GM21528 (cell line): ENCODE data around the gene ARSI.

Experiments used
- ATAC-seq: cut with Tn5 transposase; IDR thresholded peaks from one replicate; pipeline ENCODE4 v1.9.1; 2021; ENCODE audit warnings: mild to moderate bottlenecking, moderate library complexity; ENCODE audit not compliant: unreplicated experiment, low FRiP score

Gene ARSI

GRCh38 chr5:150272531-150272930 is 30.2 kb downstream of the ARSI start:
- no peak for ATAC-seq

DNA sequence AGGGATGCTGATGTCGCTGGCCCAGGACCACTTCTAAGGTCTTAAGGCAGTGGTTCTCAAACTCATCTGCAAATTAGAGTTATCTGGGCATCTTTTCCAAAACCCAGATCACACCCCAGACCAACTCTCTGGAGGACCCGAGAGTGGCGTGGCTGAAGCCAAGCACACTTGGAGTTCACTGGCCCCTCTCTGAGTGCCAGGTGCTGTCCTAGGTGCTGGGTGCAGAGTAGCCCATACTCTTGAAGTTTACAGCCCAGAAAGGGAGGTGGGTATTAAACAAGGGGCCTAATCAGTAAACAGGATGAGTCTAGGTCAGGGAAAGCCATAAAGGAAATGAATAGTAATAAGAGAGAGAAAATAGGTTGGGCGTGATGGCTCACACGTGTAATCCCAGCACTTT is 30.8 kb downstream of the ARSI start:
- no peak for ATAC-seq

DNA sequence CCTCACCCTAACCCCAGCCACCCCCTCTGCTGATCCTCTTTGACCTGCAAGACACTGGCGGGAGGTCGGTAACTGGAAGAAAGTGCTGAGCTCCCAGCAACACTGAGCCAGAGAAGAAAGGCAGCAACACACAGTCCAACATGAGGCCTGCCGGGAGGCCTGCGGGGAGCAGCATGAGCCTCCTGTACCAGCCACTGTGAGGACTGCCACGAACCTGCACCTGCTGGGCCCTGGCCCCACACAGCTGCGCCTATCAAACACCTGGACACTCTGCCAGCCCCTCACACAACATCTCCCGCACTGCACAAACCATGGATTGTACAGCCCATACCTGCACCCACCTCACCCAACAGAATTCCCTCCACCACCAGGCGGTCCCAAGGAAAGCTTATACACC is 31.4 kb downstream of the ARSI start:
- no peak for ATAC-seq

DNA sequence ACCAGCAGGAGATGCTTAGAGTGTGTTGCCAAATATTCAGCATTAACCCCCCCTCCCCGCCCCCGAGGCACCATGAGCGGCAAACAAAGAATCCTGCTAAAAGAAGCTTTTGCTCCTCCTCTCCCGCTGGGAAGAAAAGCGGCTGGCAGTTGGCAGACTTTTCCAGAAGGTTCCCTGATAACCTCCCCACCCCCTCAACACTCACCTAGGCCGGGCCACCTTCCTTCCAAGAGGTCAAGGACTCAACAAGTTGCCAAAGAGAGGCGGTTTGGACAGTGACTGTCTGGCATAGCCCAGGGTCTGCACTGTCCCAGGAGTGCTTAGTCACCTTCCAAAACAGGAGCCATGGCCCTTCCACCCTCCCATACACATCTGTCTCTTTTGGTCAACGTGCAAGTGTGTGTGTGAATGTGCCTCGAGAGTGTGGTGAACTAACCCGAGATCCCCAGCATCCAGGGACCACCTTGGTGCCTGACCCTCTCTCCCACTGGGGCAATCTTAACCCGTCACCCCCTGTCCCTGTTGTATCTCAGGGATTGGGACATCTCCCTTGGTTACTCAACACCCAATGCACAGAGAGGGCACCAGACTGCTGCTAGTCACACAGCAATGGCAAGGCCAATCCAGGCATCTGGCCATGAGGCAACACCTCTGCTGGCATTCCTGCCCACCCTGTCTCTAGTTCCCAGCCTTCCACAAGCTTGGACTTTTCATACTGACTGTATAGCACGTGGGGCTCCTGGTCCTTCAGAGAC is 32.0 kb downstream of the ARSI start:
- no peak for ATAC-seq

- ATAC-seq: no peak
These were observed 35.8 kb downstream of the ARSI start for GRCh38 chr5:150266871-150267291.

GRCh38 chr5:150265870-150266383 is 36.8 kb downstream of the ARSI start:
- ATAC-seq: no peak

- ATAC-seq: no peak
These were observed 37.8 kb downstream of the ARSI start for GRCh38 chr5:150264667-150265603.

- ATAC-seq: no peak
These were observed 38.7 kb downstream of the ARSI start for GRCh38 chr5:150263801-150264621.

DNA sequence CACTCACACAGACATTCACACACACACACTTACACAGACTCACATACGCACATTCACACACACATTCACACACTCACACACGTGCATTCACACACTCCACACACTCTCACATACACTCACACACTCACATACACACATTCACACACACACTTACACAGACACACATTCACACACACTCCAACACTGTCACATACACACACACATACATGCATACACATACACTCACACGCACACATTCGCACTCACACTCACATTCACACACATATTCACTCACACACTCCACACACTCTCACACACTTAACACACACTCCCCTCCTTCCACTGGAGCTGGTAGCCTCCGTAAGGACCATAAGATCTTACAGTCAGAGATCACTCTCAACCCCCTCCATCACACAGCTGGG is 39.3 kb downstream of the ARSI start:
- ATAC-seq: no peak

DNA sequence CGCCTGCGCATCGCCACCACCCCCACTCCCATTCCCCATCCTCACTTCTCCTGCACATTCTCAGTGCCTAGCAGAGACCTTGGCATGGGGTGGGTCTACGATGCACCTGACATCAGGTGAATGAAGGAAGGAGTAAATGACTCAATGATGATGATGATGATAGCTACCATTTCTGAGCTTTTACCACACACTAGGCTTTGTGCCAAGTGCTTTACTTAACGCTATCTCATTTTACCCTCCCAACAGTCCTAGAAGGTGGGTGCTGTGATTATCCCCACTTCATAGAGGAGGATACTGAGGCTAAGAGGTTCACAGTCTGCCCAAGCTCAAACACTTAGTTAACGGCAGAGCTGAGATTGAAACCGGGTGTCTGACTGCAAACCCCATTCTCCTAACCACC is 40.2 kb downstream of the ARSI start:
- ATAC-seq: no peak

DNA sequence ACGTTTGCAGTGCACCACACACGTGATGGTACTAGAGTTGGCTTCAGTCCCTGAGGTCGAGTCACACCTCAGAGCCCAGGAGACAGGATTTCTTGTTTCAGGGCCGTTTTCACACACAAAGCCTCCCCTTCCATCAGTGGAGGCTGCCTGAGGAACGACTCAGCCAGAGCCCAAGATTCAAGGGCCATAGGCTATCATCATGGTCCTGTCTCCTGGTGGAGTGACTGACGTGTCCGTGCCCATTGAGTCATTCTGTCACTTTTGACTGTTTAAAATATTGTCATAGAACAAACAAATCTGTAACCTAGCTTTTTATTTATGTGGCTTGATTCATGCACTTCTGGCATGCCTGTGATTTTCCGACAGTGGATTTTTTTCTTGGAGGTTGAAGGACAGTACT is 41.5 kb downstream of the ARSI start:
- ATAC-seq: no peak

GRCh38 chr5:150258130-150258529 is 44.6 kb downstream of the ARSI start:
- no peak for ATAC-seq

GRCh38 chr5:150257424-150257823 is 45.3 kb downstream of the ARSI start:
- ATAC-seq: no peak

GRCh38 chr5:150256410-150257064 is 46.2 kb downstream of the ARSI start:
- ATAC-seq: no peak

DNA sequence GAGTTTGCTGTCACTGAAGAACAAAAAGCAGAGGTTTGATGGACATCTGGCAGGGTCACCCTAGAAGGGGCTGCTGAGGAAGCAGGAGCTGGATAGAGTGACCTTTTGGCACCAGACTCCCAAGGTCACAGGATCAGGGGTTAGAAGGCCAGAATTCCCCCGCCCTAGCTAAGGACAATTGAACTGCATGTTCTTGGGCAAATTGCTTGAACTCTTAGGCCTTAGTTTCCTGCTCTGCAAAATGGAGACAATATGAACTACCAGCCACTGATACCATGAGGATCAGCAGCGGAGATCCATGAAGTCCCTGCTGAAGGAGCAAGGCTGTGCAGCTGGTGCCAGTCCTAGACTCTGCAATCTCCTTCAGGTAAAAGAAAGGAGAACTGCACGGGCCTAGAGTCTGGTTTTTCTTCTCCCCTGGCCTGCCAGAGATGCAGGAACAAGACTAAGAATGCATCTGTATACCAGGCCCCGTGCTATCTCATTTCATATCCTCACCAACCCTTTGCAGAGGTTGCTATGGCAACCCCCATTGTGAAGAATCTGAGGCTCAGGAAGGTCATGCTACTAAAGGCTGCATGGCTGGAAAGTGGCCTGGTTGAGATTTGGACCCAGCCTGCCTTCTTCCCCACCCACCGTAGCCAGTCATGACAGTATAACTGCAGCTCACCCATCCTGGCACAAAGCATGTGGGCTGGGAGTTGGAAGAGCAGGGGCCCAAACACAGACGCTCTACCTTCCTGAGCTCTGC is 46.9 kb downstream of the ARSI start:
- ATAC-seq: no peak

DNA sequence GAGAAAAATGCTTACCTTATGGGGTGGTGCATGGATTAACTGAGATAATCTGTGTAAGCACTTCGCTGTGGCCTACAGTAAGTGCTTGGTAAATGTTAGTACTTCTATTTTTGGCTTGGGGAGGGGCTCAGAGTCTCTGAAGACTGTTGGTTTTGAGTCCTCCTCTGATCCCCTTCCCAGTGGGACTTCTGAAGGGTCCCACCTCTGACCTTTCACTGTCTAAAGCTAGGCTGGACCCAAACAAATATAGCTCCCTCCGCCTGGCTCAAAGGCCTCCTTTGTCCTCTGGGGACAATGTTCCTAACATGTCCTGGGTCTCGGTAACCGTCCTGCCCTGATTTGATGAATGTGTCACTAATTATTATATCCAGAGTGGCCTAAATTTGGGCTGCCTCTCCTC is 47.9 kb downstream of the ARSI start:
- ATAC-seq: no peak

GRCh38 chr5:150254363-150254762 is 48.3 kb downstream of the ARSI start:
- ATAC-seq: no peak

DNA sequence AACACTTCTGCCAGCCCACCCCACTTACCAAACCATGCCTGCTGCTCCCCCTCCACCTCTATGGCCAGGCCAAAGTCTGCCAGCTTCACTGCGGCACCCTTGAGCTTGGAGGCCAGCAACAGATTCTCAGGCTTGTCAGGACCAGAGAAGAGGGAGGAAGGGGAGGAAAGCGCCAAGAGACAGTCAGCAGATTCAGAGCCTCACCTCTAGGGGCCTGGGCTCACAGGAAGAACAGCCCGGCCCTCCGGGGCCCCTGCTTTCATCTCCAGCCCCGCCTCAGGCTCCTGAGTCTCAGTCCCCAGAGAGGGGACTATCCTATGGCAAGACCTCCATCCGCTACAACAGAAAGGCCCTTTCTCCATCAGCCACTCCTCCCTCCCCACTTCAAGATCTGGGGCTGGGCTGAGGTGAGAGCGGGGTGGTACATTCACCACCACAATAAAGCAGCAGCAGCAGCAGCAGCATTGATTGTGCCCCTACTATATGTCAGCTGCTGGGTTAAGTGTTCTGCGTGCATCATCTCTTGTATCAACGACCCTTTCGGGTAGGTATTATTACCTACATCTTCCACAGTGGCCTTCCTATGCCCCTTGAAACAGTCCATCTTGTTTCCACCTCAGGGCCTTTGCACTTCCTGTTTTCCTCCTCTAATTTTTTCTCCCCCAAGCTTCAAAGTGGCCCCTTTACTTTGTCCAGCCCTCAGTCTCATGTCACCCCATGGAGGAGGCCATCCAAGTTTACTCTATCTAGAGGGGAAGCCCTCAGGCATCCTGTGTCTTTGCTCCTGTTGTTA is 49.1 kb downstream of the ARSI start:
- no peak for ATAC-seq

DNA sequence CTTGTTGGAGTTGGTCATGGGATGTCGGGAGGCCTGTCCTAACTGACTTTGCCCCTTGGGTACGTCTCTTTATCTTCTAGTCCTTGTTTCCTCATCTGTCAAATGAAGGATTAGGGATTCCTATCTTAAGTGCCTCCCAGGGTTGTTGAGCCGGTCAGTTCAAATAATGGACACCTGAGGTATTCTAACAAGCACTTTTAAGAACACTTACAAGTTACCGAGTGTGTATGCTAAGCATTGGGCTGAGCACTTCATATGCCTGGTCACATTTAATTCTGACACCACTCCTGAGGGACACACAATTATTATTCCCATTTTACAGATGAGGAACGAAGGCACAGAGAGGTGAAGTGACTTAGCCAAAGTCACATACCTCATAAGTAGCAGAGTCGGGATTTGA is 50.2 kb downstream of the ARSI start:
- ATAC-seq: no peak
